ENCODE data around the gene BTNL3.
"Not testable (repeated sequence)": the region's sequence is repeated elsewhere in the genome, so short reads cannot be mapped to it uniquely, and the experiment has no call there.

Gene BTNL3

DNA sequence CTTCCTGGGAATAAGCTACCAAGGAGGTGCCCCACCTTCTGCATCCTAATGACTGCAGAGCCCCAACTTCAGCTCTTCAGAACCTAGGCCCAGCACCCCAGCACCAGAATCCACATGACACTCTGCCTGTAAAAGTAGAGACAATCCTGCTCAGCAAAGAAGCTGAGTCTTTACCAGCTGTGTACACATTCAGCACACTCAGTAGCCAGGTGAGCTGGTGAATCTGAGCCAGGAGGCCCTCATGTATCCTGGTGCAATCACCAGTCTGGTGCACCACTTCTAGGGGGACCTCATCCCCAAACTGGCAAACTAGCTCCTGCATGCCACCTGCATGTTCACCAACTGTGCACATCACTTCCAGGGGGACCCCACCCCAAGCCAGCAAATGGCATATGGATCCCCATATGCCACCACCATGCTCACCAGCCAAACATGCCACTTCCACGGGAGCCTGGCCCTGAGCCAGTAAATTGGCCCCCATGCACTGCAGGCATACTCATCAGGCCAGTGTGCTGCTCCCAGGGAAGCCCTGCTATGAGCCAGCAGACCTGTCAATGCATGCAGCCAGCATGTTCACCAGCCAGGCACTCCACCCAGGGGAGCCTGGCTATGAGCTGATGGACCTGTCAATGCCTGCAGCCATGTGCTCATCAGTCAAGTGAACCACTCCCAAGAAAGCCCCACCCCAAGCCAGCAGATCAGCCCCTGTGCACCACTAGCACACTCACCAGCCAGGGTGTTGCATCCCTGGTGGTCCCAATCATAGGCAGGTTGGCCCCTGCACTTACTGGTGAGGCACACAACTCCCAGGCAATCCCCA is 35.8 kb downstream of the BTNL3 start:
- no peak for DNase-seq (ENCODE audit: low read depth)

DNA sequence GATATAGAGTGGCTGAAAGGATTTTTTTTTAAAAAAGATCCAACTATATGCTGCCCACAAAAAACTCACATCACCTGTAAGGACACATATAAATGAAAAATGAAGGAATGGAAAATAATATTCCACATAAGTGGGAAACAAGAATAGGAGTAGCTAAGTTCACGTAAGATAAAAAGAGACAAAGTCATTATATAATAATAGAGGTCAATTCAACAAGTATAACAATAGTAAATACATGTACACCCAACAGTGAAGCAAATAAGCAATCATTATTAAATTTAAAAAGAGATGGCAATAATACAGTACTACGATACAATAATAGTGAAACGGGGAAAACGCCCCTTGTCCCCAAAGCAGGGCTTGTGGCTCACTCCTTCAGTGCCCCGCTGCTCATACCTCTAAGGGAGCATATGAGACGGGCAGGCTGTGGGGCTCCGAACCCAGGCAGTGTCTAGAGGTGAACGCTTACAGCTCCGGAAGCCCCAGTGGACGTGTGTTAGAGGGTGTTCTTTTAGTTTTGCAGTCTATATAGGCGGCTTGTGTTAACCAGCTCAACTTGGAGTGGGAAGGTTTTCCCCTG is 38.9 kb downstream of the BTNL3 start:
- DNase-seq (ENCODE audit: low read depth) = no peak

DNA sequence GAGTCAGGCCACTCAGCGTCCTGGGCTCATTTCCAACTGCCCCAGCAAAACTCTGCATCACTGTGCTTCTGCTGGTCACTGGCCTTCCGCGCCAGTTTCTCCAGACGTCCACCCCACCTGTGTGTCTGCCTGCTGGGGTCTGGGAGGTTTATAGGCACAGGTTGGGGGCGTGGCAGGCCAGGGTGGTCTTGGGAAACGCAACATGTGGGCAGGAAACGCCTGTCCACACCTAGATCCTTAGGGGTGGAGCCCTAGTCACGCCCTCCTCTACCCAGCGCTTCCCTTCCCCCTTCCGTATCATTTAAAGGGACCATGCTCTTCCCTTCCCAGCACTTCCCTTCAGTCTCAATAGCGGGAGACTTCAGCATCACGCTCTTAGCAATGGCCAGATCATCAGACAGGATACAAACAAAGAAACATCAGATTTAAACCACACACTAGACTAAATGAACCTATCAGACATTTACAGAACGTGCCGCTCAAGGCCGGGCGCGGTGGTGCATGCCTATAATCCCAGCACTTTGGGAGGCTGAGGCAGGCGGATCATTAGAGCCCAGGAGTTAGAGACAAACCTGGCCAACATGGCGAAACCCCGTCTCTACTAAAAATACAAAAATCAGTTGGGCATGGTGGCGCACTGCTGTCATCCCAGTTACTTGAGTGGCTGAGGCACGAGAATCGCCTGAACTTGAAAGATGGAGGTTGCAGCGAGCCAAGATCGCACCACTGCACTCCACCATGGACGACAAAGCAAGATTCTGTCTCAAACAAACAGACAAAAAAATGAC is 39.6 kb downstream of the BTNL3 start:
- no peak for DNase-seq (ENCODE audit: low read depth)

DNA sequence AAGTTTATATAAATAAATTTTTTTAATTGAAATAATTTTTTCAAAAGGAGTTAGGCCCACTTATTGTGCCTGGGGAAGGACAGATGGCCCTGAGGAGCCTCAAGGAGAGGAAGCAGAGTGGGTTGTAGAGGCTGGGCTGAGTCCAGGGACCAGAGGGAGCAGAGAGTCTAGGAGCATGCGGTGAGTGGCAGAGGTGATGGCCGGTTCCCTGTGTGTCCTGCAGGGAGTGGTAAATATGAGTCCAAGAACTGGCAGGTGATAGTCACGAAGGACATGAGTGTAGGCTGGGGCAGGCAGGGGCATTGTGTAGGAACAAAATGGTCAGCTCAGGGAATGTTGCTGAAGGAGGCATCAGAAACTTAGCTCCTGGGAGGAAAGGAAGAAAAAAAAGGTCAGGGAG is 43.1 kb downstream of the BTNL3 start:
- DNase-seq (ENCODE audit: low read depth) = no peak

DNA sequence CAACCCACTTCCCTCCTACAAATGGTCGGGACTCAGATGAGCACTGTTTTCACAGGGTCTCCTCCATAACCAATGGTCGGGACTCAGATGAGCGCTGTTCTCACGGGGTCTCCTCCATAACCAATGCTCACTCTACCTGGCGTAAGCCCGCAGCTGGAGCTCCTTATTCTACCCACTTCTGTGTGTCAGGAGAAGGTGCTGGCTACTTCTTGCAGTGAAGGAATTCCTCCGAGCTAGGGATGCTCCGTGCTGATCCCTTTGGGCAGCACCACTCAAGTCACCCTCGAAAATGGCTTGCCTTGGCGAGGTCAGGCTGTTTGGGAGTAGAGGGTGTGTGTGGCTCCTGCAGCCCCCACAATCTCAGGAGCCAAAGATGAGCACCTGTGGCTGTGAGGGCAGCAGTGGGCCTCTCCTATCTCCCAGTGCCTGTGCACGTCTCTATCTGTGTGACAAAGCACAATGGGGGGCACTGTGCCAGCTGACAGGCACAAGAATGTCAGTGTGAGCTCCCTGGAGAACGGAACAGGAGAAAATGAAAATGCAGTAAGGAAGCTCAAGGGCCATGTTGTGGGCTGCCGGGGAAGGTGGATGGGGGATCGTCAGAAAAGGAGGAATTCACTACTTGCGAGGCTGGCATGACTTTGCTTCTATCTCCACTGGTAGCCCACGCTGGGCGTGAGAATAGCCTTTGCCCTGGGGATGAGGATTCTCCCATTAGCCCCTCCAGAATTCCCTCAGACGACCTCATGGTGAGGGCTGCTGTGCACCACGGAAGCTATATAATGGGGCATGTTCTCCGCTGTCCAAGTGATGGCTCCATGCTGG is 47.6 kb downstream of the BTNL3 start:
- DNase-seq (ENCODE audit: low read depth) = no peak

DNA sequence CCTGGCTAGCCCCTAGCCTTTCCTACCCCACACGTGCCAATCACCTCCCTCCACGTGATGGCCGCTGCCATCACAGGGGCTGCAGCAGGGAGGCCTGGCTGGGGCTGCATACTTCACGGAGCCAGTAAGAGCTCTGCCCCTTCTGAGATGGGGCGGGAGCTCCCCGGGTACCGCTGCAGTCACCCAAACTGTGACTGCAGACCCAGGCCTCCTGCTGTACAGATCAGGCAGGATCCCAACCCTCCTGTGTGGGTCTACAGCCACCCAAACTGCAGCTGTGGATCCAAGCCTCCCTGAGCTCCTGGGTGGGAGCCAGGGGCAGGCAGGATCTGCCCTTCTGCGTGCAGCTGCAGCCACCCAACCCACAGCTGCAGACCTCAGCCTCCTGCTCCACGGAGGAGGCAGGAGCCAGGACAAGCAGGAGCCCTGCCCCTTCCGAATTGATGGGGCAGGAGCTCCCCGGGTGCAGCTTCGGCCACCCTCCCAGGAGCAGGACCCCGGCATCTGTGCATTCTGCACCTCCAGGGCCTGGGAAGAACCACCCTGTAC is 48.2 kb downstream of the BTNL3 start:
- no peak for DNase-seq (ENCODE audit: low read depth)

DNA sequence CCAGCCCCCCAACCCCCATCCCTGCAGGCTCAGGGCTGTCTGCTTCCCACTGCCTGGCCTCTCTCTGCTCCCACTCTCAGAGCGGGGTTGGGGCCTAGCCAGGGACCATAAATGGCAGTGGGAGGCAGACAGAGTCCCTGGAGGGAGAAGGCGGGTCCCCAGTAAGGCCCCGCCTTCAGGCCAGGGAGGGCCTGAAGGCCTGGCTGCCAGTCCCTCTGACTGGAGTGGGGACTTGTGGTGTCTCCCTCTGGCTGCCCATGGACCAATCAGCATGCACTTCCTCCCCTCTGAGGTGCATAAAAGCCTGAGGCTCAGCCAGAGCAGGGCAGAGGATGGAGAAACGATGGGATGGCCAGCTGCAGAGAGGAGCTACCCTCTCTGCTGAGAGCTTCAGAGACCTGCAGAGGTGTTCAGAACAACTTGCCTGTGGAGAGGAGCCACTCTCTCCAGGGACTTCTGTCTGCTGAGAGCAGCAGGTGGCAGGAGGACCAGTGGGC is 48.8 kb downstream of the BTNL3 start:
- no peak for DNase-seq (ENCODE audit: low read depth)

DNA sequence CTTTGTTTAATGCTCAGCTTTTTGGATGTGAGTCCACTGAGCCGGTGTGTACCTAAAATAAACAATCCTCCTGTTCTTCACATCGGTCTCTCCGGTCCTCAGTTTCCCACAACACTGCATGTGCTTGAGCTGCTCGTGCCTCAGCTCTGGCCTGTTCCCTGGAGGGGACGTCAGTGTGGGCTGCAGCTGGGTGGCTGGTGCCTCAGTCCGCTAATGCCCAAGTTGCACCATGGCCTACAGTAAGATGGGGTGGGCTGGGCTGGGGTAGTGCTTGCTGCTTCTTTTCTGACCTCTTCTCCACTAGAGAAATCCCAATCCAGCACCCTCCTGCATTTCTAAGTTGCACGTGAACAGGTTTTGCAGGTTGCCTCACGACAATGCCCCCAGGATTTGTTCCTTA is 50.8 kb downstream of the BTNL3 start:
- DNase-seq (ENCODE audit: low read depth) = no peak

DNA sequence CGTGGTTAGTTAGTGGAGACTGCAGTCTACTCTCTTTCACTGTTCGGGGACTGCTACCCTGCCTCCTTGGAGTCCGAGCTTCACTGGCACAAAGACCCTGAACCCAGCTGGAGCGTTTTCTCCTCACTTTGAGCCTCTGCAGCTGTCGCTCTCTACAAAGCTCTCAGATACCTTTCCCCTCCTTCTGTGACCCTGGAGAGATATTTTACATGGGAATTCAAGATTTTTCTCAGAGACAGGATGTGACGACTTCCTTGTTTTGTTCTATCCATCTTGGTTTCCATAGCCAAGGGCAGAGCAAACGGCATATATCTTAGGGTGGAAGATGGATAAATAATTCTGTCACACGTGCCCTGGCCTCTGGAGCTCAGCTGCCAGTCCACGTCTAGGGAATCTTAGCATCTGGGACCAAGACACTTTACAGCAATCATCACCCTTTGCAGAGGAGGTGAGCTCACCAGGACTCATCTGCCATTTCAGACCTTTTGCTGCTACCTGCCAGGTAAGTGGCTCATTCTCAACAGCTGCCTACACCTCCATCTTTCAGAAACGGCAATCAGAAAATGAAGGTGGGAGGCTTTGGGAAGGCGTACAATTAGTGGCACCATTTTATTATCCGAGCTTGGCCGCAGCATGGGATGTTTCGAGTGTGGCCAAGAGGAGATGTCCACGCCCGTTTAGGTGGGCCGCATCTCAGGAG is 51.4 kb downstream of the BTNL3 start, which contains the start of gene BTNL9:
Gene BTNL9 (plus strand): TSS at position 336 of the 700 bp plus-strand sequence. CDS start 5,224 bp downstream, outside the sequence.
- no peak for DNase-seq (ENCODE audit: low read depth)

DNA sequence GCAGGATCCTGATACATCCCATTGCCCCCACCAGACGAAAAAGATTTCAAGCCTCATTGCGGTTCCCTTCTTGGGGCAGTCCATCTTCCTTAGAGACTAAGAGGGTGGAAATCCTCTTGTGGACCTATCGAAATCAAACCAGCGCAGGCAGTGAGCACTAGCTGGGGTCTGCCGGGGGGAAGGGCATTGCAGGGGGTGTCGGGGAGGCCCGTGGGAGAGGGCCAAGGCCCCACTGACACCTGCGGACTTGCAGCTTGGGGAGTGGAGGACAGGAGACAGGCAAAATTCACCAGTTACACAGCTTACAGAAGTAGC is 51.9 kb downstream of the BTNL3 start:
- no peak for DNase-seq (ENCODE audit: low read depth)

DNA sequence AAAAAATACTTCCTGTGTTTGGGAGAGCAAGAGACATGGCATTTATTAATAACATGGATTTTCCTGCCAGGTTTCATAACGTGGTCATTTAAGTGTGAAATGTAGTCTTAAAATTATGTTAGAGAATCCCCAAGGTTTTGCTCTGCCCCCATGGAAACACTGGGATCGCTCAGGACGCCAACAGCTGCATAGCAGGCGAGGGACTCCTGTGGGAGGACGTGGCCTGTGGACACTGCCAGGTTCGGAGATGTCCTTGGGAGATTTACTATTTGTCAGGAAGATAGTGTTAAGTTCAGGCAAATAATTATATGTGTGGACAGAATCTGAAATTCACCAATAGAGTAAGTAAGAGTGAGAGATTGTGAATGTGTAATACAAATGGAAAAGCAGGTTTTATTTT is 52.4 kb downstream of the BTNL3 start:
- DNase-seq (ENCODE audit: low read depth) = no peak

DNA sequence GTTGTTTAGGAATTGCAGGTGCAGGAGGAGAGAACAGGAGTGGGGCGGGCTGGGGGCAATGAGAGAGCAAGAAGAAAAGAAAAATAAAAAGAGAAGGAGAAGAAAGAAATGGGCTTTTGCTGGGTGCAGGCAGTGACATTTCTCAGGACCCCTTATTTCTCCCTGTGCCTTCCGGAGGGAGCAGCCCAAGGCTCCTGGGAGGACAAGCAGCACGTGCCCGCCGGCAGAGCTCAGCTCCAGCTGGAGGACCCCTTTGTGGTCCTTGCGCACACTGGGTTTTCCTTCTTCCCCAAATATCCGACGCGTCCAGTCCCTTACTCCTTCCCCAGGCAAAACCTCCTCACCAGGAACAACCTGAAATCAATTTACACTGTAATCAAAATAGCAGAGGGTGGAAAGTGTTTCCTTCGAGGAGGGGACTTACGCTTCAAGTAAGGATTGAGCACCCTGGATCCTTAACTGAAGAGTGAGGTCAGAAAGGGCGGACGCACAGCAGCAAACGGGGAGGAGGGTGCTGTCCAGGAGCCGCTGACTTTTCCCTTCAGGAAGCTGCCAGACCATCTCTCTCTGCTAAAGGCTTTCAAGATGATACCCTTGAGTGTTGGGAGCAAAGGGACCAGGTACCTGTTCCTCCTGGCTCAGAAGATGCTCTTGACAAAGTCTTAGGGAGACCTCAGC is 53.5 kb downstream of the BTNL3 start:
- DNase-seq (ENCODE audit: low read depth) = no peak

DNA sequence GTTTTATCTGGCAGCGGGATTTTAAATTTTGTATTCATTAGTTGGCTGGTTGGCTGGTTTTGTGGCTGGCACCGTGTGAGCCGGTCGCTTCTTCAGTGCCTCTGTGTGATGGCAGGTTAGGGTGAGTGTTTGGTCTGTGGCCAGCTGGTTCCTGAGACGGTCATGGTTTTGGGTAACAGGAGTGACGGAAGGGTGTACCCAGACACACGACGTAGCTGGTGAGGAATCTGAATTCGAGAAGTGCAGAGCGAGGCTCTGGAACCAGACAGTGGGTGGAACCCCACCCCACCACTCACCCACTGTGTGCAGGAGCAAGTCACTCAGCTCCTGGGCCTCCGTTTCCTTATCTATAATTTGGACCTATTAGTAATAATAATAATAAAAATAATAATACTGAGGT is 54.1 kb downstream of the BTNL3 start:
- DNase-seq (ENCODE audit: low read depth) = no peak

DNA sequence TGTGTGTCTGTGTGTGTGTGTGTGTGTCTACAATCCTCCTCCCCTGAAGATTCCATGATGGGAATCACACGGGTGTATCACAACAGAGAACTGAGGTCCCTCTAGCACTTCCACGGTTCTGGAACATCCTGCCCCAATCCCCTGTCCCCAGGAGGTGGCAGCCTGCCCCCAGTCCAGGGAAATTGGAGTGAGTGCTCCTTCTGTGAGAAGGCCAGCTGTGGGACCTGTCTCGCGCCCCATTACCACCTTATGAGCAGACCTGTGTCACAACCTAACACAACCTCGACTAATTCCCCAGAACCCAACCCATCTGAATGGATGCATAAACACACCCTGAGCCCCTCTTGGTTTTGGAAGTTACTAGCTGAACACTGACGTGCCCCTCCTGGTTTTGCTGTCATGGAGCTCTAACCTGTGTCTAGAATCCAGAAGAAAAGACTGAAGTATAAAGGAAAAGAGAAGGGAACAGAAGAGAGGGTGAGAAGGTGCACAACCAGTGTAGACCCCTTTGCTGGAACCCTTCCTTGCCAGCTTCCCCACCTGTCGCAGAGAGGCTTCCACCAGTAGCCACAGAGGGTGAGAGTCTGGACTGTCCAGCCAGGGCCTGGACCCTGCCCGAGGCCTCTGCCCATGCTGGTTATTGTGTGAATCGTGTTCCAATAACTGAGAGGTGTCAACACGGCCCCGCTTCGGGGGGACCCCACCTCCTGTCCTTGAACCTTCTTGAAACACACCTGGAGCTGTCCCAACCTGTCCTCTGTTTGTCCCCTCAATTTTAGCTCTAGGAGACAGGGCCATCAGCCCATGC is 54.8 kb downstream of the BTNL3 start:
- no peak for DNase-seq (ENCODE audit: low read depth)

DNA sequence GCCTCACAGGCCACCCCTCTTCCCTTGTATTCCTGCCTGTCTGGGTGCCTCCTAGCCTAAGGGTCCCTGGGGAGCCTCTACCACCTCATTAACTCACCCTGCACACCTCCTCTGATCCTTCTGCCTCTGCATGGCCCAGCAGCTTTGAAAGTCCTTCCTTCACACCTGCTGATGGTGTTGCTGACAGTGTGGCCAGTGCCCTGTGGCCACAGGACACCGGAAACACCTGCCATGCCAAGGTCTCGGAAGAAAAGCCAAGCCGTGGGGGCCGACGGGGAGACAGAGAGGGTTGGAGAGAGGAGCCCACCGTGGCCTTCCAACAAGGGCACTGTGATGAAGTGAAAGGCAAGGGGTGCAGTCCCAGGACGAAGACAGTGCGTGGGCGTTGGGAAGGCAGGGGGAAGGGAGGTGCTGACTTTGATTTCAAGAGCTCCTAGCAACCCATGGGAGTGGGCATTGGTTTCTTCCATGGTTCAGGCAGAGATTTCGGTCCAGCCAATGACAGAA is 55.5 kb downstream of the BTNL3 start:
- no peak for DNase-seq (ENCODE audit: low read depth)

DNA sequence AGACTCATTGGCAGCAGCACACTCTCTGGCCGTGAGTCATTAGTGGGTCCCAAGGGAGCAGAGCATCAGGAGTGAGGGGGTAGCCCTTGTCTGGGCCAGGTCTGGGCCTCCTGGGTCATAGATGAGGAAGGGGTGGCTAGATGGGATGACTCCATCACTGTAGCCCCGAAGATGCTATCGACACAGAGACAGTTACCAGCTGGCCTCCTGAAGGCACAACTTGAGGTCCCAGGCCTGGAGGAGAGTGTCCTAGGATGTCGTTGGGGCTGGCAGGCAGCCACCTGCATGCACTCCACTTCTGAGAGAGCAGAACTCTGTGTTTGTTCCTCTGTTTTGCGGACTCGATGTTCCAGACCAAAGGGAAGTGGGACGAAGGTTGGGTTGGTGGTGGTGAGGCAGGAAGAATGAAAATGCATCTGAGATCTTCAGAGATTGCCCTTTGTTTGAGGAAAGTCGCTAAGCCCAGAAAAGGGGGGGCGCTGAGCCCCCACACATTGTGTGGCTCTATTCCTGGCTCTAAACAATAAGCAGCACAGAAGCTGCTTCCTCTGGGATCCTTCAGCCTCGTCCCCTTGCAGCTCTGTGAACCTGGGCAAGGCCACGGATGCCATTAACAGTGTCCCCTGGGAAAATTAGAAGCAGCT is 56.1 kb downstream of the BTNL3 start:
- no peak for DNase-seq (ENCODE audit: low read depth)

DNA sequence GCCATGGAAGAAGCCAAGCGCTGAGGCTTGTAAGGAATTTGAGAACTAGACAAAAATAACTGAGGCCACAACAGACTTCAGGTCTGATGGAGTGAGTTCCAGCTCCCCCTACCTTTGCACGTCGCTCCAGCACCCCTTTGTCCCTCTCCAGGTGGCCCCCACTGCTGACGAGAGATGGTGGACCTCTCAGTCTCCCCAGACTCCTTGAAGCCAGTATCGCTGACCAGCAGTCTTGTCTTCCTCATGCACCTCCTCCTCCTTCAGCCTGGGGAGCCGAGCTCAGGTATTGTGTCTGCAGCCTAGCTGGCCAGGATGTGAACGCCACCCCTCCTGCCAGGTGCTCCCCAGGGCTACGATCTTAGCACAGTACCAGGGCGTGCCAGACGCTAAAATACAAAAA is 56.7 kb downstream of the BTNL3 start:
- DNase-seq (ENCODE audit: low read depth) = no peak

DNA sequence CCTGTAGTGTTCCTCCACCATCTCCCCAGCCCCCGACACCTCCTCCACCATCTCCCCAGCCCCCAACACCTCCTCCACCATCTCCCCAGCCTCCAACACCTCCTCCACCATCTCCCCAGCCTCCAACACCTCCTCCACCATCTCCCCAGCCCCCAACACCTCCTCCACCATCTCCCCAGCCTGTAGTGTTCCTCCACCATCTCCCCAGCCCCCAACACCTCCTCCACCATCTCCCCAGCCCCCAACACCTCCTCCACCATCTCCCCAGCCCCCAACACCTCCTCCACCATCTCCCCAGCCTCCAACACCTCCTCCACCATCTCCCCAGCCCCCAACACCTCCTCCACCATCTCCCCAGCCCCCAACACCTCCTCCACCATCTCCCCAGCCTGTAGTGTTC is 57.2 kb downstream of the BTNL3 start:
- not testable (repeated sequence) for DNase-seq (ENCODE audit: low read depth)

DNA sequence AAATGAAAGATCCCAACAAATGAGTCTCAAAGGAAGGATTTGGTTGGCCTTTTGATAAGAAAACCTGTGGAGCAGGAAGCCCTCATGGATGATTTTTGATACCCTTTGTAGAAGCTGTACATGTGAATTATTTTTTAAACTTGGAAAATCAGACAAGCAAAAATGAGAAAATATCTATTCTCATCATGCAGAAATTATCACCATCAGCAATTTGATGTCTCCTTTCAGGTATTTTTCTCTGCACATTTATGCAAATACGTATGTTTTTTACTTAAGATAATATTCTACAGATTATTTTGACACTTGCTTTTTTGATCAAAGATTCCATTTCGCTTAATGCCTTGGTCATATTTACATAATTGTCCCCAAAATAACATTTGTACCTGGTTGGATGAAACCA is 58.6 kb downstream of the BTNL3 start:
- DNase-seq (ENCODE audit: low read depth) = no peak

Data from HS-5 (cell line).